ENCODE data around the gene ZNF678.

- no peak for TF ChIP-seq CTCF (IDR thresholded peaks at IDR 0.05; ENCODE audit: low read length)
- no peak for TF ChIP-seq EZH2 (IDR thresholded peaks at IDR 0.05; ENCODE audit: borderline replicate concordance, low read length)
Measured at GRCh38 chr1:227532019-227532619, 31.2 kb upstream of the ZNF678 start.

All from OCI-LY1 (cell line).